SU-DHL-6 (cell line): Measurements from ENCODE around the gene B2M.

Source experiments
- CTCF ChIP-seq: fragments of 200-600 bp; sonication (generic); IDR thresholded peaks from one replicate; pipeline ENCODE4 v1.5.1; 2017; ENCODE audit warnings: antibody characterized with exemption, mild to moderate bottlenecking, low read length, moderate library complexity; ENCODE audit not compliant: insufficient read depth, poor library complexity, severe bottlenecking
- EZH2phosphoT487 ChIP-seq: fragments of 200-600 bp; sonication (generic), shearing (Covaris generic); conservative IDR thresholded peaks from 2 replicates; pipeline ENCODE4 v1.6.1; 2018; ENCODE audit warnings: mild to moderate bottlenecking, antibody characterized with exemption, low read length, moderate library complexity, mixed read lengths

DNA sequence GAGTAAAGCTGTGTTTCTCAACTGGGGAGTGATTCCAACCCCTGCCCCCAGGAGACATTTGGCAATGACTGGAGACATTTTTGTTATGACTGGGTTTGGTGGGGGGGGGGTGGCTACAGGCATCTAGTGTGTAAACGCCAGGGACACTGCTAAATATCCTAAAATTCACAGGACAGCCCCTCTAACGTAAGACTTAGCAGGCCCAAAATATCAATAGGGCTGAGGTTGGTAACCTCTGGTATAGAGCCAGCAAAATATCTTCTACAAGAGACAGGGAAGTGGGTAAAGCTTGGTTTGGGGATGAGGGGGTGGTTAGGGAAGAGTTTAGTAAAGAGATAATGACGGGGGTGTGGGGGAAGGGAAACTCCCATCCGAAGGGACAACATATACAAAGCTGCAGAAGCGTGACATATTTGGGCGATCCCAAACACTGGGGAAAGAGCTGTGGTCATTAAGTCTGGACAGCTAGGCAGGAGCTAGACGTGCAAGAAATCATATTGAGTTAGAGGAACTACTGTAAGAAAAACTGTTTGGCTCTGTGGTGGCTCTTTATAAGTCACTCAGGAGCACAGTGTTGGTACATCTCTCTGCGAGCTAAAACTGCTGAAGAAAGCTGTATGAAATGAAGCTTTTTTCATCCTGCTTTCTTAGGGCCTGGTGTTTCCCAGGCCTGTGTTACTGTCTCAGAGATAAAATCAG lies 24.3 kb downstream of the B2M start:
- no peak for TF ChIP-seq CTCF
- TF ChIP-seq EZH2phosphoT487: no peak
